ENCODE results near the gene UGT1A6.
"Not testable (repeated sequence)": the region's sequence is repeated elsewhere in the genome, so short reads cannot be mapped to it uniquely, and the experiment has no call there.

Gene UGT1A6

GRCh38 chr2:233688341-233688740 is 4.3 kb upstream of the UGT1A6 start:
- no peak for DNase-seq

- DNase-seq, result no peak
These were observed 3.7 kb upstream of the UGT1A6 start for GRCh38 chr2:233689031-233689430.

GRCh38 chr2:233689501-233689900 is 3.2 kb upstream of the UGT1A6 start:
- DNase-seq, result no peak

GRCh38 chr2:233690444-233690843 is 2.2 kb upstream of the UGT1A6 start:
- DNase-seq, result no peak

- no peak for DNase-seq
These were observed 952 bp upstream of the UGT1A6 start for GRCh38 chr2:233691443-233692433.

- DNase-seq, result no peak
These were observed 1.3 kb downstream of the UGT1A6 start for GRCh38 chr2:233693963-233694362.

- no peak for DNase-seq
These were observed 6.0 kb downstream of the UGT1A6 start for GRCh38 chr2:233698740-233699139.

GRCh38 chr2:233699424-233700027 is 6.8 kb downstream of the UGT1A6 start:
- no peak for DNase-seq

GRCh38 chr2:233700028-233700635 is 7.4 kb downstream of the UGT1A6 start:
- DNase-seq, result no peak

- DNase-seq, result not testable (repeated sequence)
These were observed 8.2 kb downstream of the UGT1A6 start for GRCh38 chr2:233700842-233701241.

- no peak for DNase-seq
These were observed 9.5 kb downstream of the UGT1A6 start for GRCh38 chr2:233702238-233702637.

GRCh38 chr2:233705911-233706506 is 13.3 kb downstream of the UGT1A6 start:
- no peak for DNase-seq

GRCh38 chr2:233706720-233707119 is 14.0 kb downstream of the UGT1A6 start:
- no peak for DNase-seq

- no peak for DNase-seq
These were observed 15.4 kb downstream of the UGT1A6 start for GRCh38 chr2:233707940-233708644.

- DNase-seq, result no peak
These were observed 16.3 kb downstream of the UGT1A6 start for GRCh38 chr2:233708942-233709341.

- peak; percentile 47 for DNase-seq
These were observed 18.8 kb downstream of the UGT1A6 start for GRCh38 chr2:233711312-233712008.

- no peak for DNase-seq
These were observed 20.0 kb downstream of the UGT1A6 start, which contains the start of gene UGT1A5 for GRCh38 chr2:233712611-233713261. TSS of gene UGT1A5 (plus strand) at chr2:233712907. CDS start at chr2:233712992, 85 bp downstream.

- DNase-seq, result no peak
These were observed 20.5 kb downstream of the UGT1A6 start for GRCh38 chr2:233713262-233713615.

GRCh38 chr2:233714121-233714520 is 21.4 kb downstream of the UGT1A6 start:
- no peak for DNase-seq

- no peak for DNase-seq
These were observed 25.9 kb downstream of the UGT1A6 start, which contains the start of gene UGT1A4 for GRCh38 chr2:233718552-233718951. TSS of gene UGT1A4 (plus strand) at chr2:233718736. CDS start at chr2:233718821, 85 bp downstream.

- DNase-seq, result no peak
These were observed 36.1 kb downstream of the UGT1A6 start, which contains the start of gene UGT1A3 for GRCh38 chr2:233728723-233729301. TSS of gene UGT1A3 (plus strand) at chr2:233729042. CDS start at chr2:233729127, 85 bp downstream.
